HG02763 (cell line): ENCODE results near the gene MPPED2.

Experiments used
- ATAC-seq: cut with Tn5 transposase; IDR thresholded peaks from one replicate; pipeline ENCODE4 v1.9.1; 2021; ENCODE audit warnings: mild to moderate bottlenecking, moderate library complexity; ENCODE audit not compliant: unreplicated experiment

MPPED2 gene

DNA sequence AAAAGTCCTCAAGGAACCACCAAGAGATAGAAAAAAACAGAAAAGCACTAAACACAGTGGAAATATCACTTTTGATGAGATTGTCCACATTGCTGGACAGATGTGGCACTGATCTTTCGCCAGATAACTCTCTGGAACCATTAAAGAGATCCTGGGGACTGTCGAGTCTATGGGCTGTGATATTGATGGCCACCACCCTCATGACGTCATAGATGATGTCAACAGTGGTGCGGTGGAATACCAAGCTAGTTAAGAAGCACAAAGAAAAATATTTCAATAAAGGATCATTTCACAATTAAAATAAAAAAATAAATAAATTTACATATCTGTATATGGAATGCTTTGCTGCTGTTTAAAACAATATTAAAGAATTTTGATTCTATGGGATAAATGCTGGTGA, 217.8 kb downstream of the MPPED2 start:
- no peak for ATAC-seq

DNA sequence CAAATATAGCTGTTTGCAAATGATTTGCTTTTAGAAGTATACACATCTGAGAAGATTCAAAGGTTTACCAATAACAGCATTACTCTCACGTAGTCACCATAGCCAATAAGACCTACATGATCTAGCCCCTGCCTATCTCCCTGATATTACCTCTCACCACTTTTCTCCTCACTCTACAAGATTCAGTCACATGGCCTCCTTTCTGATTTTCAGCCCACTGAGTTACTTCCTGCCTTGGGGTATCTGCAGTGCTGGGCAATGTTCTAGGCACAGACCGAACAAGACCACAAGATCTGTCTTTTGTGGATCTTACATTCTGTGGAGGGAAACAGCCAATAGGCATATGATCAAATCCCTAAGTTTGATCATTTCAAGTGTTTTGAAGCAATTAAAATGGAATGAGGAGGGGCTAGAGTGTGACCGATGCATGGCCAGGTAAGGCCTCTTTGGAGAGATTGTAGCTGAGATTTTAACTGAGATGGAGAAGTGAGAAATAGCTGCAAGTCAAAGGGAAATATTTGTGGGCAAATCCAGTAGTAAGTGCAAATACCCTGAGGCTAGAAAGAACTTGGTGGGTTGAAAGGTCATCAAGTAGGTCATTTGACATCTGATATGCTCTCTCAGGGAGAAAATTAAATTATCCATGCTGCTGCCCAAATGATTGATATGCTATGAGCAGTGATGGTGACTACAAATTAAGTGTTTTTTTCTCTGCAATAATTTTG, 220.2 kb downstream of the MPPED2 start:
- ATAC-seq = no peak

DNA sequence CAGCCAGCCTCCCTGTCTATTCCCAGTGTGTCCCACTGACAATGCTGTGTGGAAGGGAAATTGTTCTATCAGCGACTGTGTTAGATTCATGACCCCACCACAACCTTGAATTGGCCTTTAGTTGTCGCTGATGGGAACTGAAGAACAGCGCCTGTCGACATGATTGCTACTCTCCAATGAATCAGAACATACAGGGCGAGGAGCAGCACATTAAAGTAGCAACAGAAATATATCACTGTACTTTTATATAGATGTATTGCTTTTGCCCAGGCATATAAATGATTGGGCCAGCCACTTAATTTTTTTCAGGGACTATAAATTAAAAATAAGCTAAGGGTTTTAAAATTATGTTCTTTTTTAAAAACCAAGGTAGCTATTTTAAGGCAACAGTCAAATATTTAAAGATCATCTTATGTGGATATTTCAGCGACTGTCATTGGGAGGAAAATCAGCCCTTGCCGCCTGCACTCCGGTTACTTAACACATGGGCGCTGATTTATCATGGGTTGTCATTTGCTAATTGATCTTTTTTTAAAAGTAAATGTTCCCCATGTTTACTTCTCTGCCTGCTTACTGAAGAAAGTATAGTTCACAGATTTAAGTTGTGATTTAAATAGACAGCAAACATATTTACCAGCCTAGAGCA, 221.2 kb downstream of the MPPED2 start:
- no peak for ATAC-seq

DNA sequence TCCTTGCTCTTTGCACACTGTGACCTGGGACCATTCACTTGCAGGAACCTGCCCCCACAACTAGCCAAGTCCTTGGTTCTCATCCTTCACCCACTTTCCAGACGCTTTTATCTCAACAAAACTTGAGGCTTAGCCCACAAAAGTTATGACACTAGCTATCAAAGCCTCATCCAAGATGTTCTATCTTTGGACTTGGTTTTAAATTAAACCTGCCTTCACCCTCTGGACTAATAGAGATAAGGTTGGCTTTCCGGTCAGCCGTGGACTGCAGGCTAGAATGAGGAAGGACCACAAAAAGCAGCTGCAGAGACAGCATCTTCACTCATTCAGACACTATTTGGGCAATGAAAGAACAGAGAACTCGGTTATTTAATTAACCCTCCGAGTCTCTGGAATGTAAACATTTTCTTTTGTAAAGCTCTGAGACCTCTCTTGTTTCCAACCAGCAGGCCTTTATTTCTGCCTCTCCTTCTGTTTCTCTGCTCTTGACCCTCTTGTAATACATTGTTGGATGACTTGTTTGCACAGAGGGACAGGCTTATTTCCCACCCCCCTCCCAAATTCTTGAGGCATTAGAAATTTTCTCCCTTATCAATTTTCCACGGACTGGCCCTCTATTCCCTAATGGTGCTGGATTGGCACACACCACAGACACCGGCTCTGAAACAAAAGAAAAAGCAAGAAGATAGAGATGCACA, 221.9 kb downstream of the MPPED2 start:
- no peak for ATAC-seq

DNA sequence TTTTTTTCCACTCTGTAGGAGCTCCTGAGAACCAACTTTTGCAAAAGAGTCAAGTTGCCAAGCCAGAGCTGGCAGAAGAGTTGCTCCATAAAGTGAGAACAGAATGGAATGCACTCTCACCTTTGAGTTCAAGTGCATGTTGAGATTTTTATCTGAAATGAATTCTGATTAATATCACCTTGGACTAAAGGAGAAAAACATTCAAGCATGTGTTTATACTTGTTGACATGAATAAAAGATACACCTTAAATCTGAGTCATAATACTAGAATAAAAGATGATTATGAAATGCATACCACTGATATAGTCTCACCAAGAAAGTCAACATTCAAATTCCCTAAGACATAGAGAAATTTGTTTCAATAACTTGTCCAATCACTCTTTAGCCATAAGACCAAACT, 225.4 kb downstream of the MPPED2 start:
- ATAC-seq = no peak
